Measurements from ENCODE around the gene GLG1.

GLG1 gene

GRCh38 chr16:74487634-74488495 lies 119.0 kb downstream of the GLG1 start:
- ChIA-PET CTCF (no interaction called here), POLR2A (no interaction called here)
- no peak for DNase-seq (ENCODE audit: extremely low spot score)

DNA sequence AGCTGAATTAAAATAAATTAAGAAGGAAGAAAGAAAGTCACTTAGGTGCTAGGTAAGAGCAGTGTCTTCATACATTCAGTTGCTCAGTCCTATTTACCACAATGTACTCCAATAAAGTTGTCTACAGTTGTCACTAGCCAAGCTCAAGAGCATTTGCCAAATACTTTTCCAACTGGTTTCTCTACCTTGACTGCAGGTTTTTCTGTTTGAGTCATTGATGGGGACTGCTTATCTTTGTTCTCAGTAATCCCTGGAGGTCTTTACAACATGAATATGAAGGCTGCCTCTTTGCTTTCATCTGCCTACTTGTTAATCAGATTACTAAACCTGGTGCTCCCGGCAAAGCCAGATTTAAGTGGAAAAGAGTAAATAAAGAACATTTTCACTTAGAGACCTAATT lies 121.0 kb downstream of the GLG1 start:
- no peak for DNase-seq (ENCODE audit: extremely low spot score)
- POLR2A ChIA-PET, result interaction anchor here (0.6 kb wide), 1 partner anchor 74 kb away, joined by 3 read pairs; no protein-coding TSS in a partner anchor
- CTCF ChIA-PET, result interaction anchor here (1.5 to 1.6 kb wide), 2 partner anchors 26 to 138 kb away, joined by 3 read pairs; no protein-coding TSS in a partner anchor
- TF ChIP-seq, protein P1, sequence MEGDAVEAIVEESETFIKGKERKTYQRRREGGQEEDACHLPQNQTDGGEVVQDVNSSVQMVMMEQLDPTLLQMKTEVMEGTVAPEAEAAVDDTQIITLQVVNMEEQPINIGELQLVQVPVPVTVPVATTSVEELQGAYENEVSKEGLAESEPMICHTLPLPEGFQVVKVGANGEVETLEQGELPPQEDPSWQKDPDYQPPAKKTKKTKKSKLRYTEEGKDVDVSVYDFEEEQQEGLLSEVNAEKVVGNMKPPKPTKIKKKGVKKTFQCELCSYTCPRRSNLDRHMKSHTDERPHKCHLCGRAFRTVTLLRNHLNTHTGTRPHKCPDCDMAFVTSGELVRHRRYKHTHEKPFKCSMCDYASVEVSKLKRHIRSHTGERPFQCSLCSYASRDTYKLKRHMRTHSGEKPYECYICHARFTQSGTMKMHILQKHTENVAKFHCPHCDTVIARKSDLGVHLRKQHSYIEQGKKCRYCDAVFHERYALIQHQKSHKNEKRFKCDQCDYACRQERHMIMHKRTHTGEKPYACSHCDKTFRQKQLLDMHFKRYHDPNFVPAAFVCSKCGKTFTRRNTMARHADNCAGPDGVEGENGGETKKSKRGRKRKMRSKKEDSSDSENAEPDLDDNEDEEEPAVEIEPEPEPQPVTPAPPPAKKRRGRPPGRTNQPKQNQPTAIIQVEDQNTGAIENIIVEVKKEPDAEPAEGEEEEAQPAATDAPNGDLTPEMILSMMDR (IDR thresholded peaks at IDR 0.05; ENCODE audit: control extremely low read depth, extremely low read depth, low read depth, missing control alignments), result no peak

More at GRCh38 chr16:74487634-74488495, 119.0 kb downstream of the GLG1 start:
- TF ChIP-seq, protein P1 (IDR thresholded peaks at IDR 0.05; ENCODE audit: control extremely low read depth, extremely low read depth, low read depth, missing control alignments), result no peak

DNA sequence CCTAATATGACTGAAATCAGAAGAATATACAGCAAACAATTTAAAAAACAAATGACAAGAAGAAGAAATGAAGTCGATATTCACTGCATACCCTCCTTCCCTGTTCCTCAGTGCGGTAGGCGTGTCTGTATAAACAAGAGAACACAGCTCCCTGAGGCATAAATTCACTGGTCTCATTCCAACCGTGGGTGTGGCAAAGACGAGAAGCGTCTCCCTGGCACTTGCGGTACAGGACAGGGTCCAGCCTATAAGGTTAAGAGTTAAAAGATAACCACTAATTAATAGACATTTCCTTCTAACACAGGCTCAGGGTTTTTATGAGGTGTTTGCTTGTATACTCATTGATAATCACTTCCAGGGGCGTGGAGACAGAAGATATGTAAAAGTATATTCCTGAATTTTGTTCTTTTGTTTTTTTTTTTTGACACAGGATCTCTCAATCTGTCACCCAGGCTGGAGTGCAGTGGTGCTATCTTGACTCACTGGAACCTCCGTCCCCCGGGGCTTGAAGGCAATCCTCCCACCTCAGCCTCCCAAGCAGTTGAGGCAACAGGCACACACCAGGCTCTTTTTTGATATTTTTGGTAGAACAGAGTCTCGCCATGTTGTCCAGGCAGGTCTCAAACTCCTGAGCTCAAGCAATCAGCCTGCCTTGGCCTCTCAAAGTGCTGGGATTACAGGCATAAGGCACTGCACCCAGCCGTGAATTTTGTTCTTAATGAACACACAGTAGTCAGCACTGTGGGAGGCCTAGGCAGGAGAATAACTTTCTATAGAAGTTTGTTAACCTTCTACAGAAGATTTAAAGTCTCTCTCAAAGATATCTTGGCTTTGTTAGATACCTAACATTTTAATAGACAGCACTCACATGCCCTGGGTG lies 126.5 kb downstream of the GLG1 start:
- TF ChIP-seq, protein P1 (IDR thresholded peaks at IDR 0.05; ENCODE audit: control extremely low read depth, extremely low read depth, low read depth, missing control alignments), result no peak
- ChIA-PET POLR2A (no interaction called here), CTCF (interaction anchor here (1.5 kb wide), 1 partner anchor 11 kb away, joined by 3 read pairs; no protein-coding TSS in a partner anchor)
- DNase-seq (ENCODE audit: extremely low spot score), result no peak

DNA sequence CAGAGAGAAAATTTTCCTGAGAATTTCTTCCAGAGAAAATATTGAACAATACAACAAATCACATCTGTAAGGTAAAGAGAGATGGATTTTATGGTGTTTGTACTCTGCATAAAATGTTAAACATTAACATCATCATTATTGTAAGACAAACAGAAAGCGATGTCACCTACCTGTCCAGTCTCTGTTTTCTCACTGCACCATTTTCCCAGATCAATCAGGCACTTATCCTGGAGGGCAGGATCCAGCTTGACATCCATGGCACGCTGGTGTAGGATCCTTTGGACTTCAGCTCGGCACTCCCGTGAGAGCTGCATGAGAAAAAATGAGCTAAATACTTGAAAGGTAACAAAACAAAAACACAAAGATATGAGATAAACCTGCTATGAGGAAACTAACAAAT lies 129.7 kb downstream of the GLG1 start:
- ChIA-PET POLR2A (no interaction called here), CTCF (no interaction called here)
- DNase-seq (ENCODE audit: extremely low spot score), result no peak
- TF ChIP-seq, protein P1 (IDR thresholded peaks at IDR 0.05; ENCODE audit: control extremely low read depth, extremely low read depth, low read depth, missing control alignments), result no peak

GRCh38 chr16:74474416-74474815 lies 132.5 kb downstream of the GLG1 start:
- CTCF ChIA-PET, result interaction anchor here (1.2 to 1.4 kb wide), 2 partner anchors 17 to 25 kb away, joined by 3 read pairs; no protein-coding TSS in a partner anchor
- DNase-seq (ENCODE audit: extremely low spot score), result no peak
- POLR2A ChIA-PET, result no interaction called here
- TF ChIP-seq, protein P1 (IDR thresholded peaks at IDR 0.05; ENCODE audit: control extremely low read depth, extremely low read depth, low read depth, missing control alignments), result no peak

- TF ChIP-seq, protein P1 (IDR thresholded peaks at IDR 0.05; ENCODE audit: control extremely low read depth, extremely low read depth, low read depth, missing control alignments), result no peak
- no peak for DNase-seq (ENCODE audit: extremely low spot score)
- POLR2A ChIA-PET, result no interaction called here
- CTCF ChIA-PET, result no interaction called here
Measured at GRCh38 chr16:74472540-74472939, 134.4 kb downstream of the GLG1 start.
